Measurements from ENCODE around the gene GPD2.

- TF ChIP-seq TSHZ2 (CRISPR knock-in tag; IDR thresholded peaks at IDR 0.05) (no peak), ZFP30 (CRISPR knock-in tag; IDR thresholded peaks at IDR 0.05) (no peak), ESRRG (CRISPR knock-in tag; IDR thresholded peaks at IDR 0.05) (no peak), OSR1 (CRISPR knock-in tag; IDR thresholded peaks at IDR 0.05) (no peak), BACH2 (CRISPR knock-in tag; IDR thresholded peaks at IDR 0.05; ENCODE audit: borderline replicate concordance) (no peak), POU6F1 (CRISPR knock-in tag; IDR thresholded peaks at IDR 0.05; ENCODE audit: borderline replicate concordance, low read depth) (no peak), ZFP3 (CRISPR knock-in tag; IDR thresholded peaks at IDR 0.05) (no peak), GLIS3 (CRISPR knock-in tag; IDR thresholded peaks at IDR 0.05) (no peak), CSDC2 (CRISPR knock-in tag; IDR thresholded peaks at IDR 0.05) (no peak), CSRNP3 (CRISPR knock-in tag; IDR thresholded peaks at IDR 0.05) (no peak)
Measured at GRCh38 chr2:156505696-156506095, 69.5 kb downstream of the GPD2 start.

All from SK-N-SH treated with all-trans-retinoic acid at 6 μM for 48 hours (cell line).